Natural killer cell (primary cell): Measurements from ENCODE around the gene AGO3. TPM values are rescaled to one million over a fixed set of nuclear protein-coding genes. Genes with fewer than 3 reads are reported as not detected.

Source experiments
- ATAC-seq, 3 donors: fragments of 150-1000 bp in 2 of 3; fragments of 200-7000 bp in 1 of 3; cut with Tn5 transposase; 1 replicate in 1 of 3; 2 replicates in 2 of 3; pipeline ENCODE4 v1.10.0; 2021; ENCODE audit warnings: mild to moderate bottlenecking in 2 of 3, moderate library complexity in 2 of 3
- DNase-seq, 2 donors: peaks; one replicate each; pipeline versions ENCODE4 v3.0.0 to v3.0.0-alpha.2; 2013 to 2021; ENCODE audit warnings: mixed read lengths in 1 of 2
- H3K27ac ChIP-seq: one replicate; pipeline ENCODE4 v1.5.1; 2013; ENCODE audit warnings: mild to moderate bottlenecking, low read length
- H3K27me3 ChIP-seq: one replicate; pipeline ENCODE4 v1.6.1; 2013; ENCODE audit warnings: low read length; ENCODE audit not compliant: control insufficient read depth, insufficient read depth
- H3K36me3 ChIP-seq: one replicate; pipeline ENCODE4 v1.6.1; 2013; ENCODE audit warnings: low read length; ENCODE audit not compliant: control insufficient read depth, insufficient read depth
- H3K4me1 ChIP-seq: one replicate; pipeline ENCODE4 v1.6.1; 2013; ENCODE audit warnings: low read length; ENCODE audit not compliant: control insufficient read depth, insufficient read depth
- H3K4me3 ChIP-seq: one replicate; pipeline ENCODE4 v1.5.1; 2013; ENCODE audit warnings: low read length
- H3K9me3 ChIP-seq: one replicate; pipeline ENCODE4 v1.6.1; 2013; ENCODE audit warnings: low read length; ENCODE audit not compliant: control insufficient read depth, insufficient read depth
- H3K27ac Mint-ChIP-seq, 2 donors: one replicate each; pipeline ENCODE4 v1.8.0; 2022; ENCODE audit warnings: mild to moderate bottlenecking in 2 of 2, mixed read lengths in 2 of 2, moderate library complexity in 1 of 2
- H3K27me3 Mint-ChIP-seq, 2 donors: one replicate each; pipeline ENCODE4 v1.8.0; 2022; ENCODE audit warnings: low read depth in 2 of 2, mixed read lengths in 2 of 2
- H3K36me3 Mint-ChIP-seq: one replicate; pipeline ENCODE4 v1.8.0; 2022; ENCODE audit warnings: mixed read lengths
- H3K4me1 Mint-ChIP-seq, 2 donors: one replicate each; pipeline ENCODE4 v1.8.0; 2022; ENCODE audit warnings: mixed read lengths in 2 of 2
- H3K4me3 Mint-ChIP-seq: one replicate; pipeline ENCODE4 v1.8.0; 2022; ENCODE audit warnings: mild to moderate bottlenecking, moderate library complexity, mixed read lengths
- H3K9me3 Mint-ChIP-seq, 2 donors: one replicate each; pipeline ENCODE4 v1.8.0; 2022; ENCODE audit warnings: mixed read lengths in 2 of 2
- WGBS: methylation state at CpG from one replicate; pipeline ENCODE4 v1.1.7; 2013; ENCODE audit warnings: missing lambda C conversion rate; ENCODE audit not compliant: insufficient coverage; 5-methylcytosine and 5-hydroxymethylcytosine counted together
- intact Hi-C: fragments of 100-400 bp; cut with micrococcal nuclease; formaldehyde crosslinking; loops from one replicate; pipeline ENCODE4 v1.14.2; 2022
- total RNA-seq, 4 donors: library from RNA; stranded (reverse); fragments of 120-200 nt in 1 of 4; gene quantifications; one replicate each; pipeline versions ENCODE4 v1.2.3 to v1.2.4, GENCODE V29; 2013 to 2022
- TF ChIP-seq, protein P1 (sequence below): fragments of 200-600 bp; IDR thresholded peaks from one replicate; pipeline ENCODE4 v1.8.0; 2022; ENCODE audit warnings: antibody characterized with exemption

Gene AGO3
- total RNA-seq, 3 donors from 2014 or later (not counting 1 experiment from before 2014, with no cell fraction given): 36.5 to 49.6 (median 49.0) TPM

DNA sequence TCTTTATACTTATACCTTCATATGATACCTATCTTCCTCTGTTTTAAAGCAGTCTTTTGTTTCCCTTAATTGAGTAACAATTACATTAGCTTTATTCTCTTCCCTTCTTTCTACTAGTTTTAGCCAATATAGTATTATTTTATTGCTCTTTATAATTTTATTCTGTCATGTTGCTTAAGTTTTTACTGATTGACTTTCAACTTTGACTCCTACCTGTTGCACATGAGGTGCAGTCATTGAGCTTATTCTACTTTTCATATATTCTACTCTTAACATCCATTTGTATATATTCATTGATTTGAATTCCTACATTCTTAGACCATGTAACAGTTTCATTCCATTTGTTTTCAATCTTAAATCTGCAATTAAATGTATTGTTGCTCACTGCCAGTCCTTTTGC, 49.2 kb downstream of the AGO3 start:
- no peak for ATAC-seq
- H3K4me1 Mint-ChIP-seq: no peaks in the 10 kb centered on the region
- H3K36me3 Mint-ChIP-seq: peaks cover 7% of the 10 kb centered on the region
- intact Hi-C loops: no loop called here
- H3K4me3 Mint-ChIP-seq: no peak overlapping the region
- Histone ChIP-seq H3K4me1 (no peaks in the 10 kb centered on the region), H3K4me3 (no peak overlapping the region), H3K27ac (no peak overlapping the region), H3K36me3 (peaks cover 30% of the 10 kb centered on the region), H3K9me3 (no peaks in the 10 kb centered on the region), H3K27me3 (no peaks in the 10 kb centered on the region)
- TF ChIP-seq, protein P1, sequence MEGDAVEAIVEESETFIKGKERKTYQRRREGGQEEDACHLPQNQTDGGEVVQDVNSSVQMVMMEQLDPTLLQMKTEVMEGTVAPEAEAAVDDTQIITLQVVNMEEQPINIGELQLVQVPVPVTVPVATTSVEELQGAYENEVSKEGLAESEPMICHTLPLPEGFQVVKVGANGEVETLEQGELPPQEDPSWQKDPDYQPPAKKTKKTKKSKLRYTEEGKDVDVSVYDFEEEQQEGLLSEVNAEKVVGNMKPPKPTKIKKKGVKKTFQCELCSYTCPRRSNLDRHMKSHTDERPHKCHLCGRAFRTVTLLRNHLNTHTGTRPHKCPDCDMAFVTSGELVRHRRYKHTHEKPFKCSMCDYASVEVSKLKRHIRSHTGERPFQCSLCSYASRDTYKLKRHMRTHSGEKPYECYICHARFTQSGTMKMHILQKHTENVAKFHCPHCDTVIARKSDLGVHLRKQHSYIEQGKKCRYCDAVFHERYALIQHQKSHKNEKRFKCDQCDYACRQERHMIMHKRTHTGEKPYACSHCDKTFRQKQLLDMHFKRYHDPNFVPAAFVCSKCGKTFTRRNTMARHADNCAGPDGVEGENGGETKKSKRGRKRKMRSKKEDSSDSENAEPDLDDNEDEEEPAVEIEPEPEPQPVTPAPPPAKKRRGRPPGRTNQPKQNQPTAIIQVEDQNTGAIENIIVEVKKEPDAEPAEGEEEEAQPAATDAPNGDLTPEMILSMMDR: no peak
- no peaks in the 10 kb centered on the region for H3K27me3 Mint-ChIP-seq
- no peak for DNase-seq
- H3K27ac Mint-ChIP-seq: no peak overlapping the region
- no peaks in the 10 kb centered on the region for H3K9me3 Mint-ChIP-seq

- Histone ChIP-seq H3K4me3 (no peak overlapping the region), H3K36me3 (peaks cover 18% of the 10 kb centered on the region), H3K27me3 (no peaks in the 10 kb centered on the region), H3K9me3 (no peaks in the 10 kb centered on the region), H3K27ac (no peak overlapping the region), H3K4me1 (no peaks in the 10 kb centered on the region)
- H3K9me3 Mint-ChIP-seq: no peaks in the 10 kb centered on the region
- H3K36me3 Mint-ChIP-seq: no peaks in the 10 kb centered on the region
- TF ChIP-seq, protein P1: no peak
- H3K4me1 Mint-ChIP-seq: no peaks in the 10 kb centered on the region
- DNase-seq (no peak), ATAC-seq (no peak)
- intact Hi-C loops: no loop called here
- no peaks in the 10 kb centered on the region for H3K27me3 Mint-ChIP-seq
- H3K4me3 Mint-ChIP-seq: no peak overlapping the region
- 88% methylated on average over 1 of the region's 1 CpG for WGBS
- no peak overlapping the region for H3K27ac Mint-ChIP-seq
Measured at GRCh38 chr1:35988237-35988636, 57.3 kb downstream of the AGO3 start.

DNA sequence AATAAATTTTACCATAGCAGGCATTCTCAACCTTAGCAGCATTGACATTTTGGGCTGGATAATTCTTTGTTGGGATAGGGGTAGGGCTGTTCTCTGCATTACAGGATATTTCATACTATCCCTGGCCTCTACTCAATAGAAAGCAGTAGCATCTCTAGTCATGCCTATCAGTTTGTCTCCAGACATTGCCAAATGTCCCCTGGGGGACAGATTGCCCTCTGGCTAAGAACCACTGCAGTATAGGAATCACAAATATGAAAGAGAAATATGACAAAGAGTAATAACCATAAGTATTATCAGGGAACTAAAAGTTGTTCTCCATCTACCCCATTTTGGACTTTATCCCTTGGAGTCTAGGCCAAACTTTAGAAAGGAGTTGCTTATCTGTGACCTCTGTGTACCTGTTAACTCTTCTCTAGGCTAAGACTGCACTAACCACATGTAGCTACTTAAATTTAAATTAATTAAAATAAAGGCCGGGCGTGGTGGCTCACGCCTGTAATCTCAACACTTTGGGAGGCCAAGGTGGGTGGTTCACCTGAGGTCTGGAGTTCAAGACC, 76.1 kb downstream of the AGO3 start:
- no peaks in the 10 kb centered on the region for H3K27me3 Mint-ChIP-seq
- intact Hi-C loops: no loop called here
- WGBS: 90% methylated on average over 3 of the region's 3 CpGs
- Histone ChIP-seq H3K4me1 (no peaks in the 10 kb centered on the region), H3K27me3 (no peaks in the 10 kb centered on the region), H3K9me3 (no peaks in the 10 kb centered on the region), H3K36me3 (peaks cover 20% of the 10 kb centered on the region), H3K4me3 (no peak overlapping the region), H3K27ac (no peak overlapping the region)
- DNase-seq: no peak
- H3K36me3 Mint-ChIP-seq: no peaks in the 10 kb centered on the region
- H3K27ac Mint-ChIP-seq: no peak overlapping the region
- H3K9me3 Mint-ChIP-seq: no peaks in the 10 kb centered on the region
- H3K4me1 Mint-ChIP-seq: no peaks in the 10 kb centered on the region
- H3K4me3 Mint-ChIP-seq: no peak overlapping the region
- TF ChIP-seq, protein P1: no peak
- no peak for ATAC-seq

DNA sequence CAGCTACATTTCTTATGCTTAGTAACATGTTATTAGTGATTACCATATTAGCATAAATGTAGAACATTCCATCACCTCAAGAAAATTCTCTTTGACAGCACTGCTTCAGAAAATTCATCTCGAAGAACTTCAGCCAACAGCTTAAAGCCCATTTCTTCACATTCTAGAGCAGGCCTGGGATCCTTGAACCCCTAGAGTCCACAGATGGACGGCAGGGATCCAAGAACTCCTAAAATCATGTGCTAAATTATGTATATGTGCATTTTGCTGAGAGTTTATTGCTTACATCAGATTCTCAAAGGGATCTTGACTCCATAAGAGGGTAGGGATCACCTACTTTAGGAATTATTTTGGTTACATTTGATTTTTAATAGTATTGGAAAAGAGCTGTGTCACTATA, 76.8 kb downstream of the AGO3 start:
- Histone ChIP-seq H3K4me1 (no peaks in the 10 kb centered on the region), H3K4me3 (no peak overlapping the region), H3K27me3 (no peaks in the 10 kb centered on the region), H3K36me3 (peaks cover 20% of the 10 kb centered on the region), H3K27ac (no peak overlapping the region), H3K9me3 (no peaks in the 10 kb centered on the region)
- Mint-ChIP-seq H3K27ac (no peak overlapping the region), H3K36me3 (no peaks in the 10 kb centered on the region), H3K4me3 (no peak overlapping the region), H3K9me3 (no peaks in the 10 kb centered on the region), H3K27me3 (no peaks in the 10 kb centered on the region), H3K4me1 (no peaks in the 10 kb centered on the region)
- DNase-seq: no peak
- no peak for ATAC-seq
- WGBS: 100% methylated on average over 2 of the region's 2 CpGs
- TF ChIP-seq, protein P1: no peak
- intact Hi-C loops: no loop called here
